ENCODE data around the gene ACOT11.

ACOT11 gene

DNA sequence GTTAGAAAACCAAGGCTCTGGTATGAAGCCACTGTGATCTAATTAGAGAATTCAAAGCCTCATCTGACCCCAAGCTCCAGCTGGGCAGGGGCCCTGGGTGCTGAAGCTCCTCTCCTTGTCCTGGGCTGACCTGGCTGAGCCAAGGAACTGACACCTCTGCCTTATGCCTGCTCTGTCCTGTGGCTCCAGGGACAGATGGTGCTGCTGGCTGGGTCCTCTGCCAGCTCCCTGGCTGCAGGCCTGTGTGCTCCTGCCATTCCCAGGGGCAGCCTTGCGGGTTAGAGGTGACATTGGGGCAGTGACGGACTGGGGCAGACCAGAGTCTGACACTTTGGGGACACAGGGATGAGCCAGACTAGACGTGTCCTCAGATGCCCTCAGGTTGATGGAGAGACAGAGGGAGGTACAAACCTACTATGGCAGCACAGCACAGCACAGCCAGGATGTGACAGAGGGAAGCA, 11.8 kb downstream of the ACOT11 start:
- no peak for DNase-seq (ENCODE audit: low read depth in 3 of 3, low spot score in 1 of 3)

DNA sequence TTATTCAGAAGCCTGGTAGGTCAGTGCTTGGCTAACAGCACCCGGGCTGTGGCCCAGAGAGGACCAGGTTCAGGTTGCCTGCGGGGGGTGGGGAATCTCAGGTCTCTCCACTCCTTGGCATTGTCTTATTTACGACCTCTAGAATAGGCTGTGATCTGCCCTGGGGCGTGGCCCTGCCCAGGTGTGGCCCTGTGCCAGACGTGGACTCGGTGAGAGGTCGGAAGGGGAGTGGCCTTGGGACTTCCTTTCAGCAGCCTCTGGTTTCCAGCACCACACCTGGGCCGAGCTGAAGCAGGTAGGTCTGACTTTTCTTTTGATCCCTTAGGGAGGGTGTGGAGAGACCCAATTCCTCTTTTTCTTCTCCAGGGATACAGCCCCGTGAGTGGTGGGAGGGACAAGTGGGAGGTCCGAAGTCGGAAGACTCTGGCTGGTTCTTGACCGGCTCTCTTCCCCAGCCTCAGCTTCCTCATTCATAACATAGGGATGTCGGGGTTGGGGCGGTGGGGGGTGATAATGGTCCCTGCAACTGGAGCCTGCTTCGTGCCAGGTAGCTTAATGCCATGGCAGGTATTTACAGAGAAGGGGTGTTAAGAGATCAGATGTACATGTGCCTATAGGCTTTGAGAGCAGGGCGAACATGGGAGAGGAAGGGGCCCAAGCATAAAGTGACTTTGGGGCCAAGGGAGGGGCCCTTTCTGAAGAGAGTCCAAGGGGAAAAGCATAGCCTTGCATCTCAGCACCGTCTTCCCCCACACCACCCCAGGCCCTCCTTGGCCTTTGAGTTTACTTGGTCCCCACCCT, 16.5 kb downstream of the ACOT11 start:
- no peak for DNase-seq (ENCODE audit: low read depth in 3 of 3, low spot score in 1 of 3)

DNA sequence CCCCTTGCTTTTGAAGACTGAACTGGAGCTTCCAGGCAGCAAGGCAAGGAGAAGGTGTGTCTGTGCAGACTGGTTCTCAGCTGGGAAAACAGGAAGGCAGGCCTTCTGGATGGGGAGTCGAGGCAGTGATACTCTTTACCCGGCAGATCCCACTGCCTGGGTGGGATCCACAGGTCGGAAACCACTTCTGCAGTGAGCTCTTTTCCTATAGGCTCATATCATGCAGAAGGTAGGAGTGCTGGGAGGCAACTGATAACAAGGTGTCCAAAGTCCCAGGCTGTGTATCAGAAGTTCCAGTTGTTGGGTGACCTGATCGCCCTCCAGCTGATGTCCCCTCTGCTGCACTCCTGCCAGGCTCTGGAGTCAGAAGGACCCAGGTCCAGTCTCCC, 17.1 kb downstream of the ACOT11 start:
- no peak for DNase-seq (ENCODE audit: low read depth in 3 of 3, low spot score in 1 of 3)

DNA sequence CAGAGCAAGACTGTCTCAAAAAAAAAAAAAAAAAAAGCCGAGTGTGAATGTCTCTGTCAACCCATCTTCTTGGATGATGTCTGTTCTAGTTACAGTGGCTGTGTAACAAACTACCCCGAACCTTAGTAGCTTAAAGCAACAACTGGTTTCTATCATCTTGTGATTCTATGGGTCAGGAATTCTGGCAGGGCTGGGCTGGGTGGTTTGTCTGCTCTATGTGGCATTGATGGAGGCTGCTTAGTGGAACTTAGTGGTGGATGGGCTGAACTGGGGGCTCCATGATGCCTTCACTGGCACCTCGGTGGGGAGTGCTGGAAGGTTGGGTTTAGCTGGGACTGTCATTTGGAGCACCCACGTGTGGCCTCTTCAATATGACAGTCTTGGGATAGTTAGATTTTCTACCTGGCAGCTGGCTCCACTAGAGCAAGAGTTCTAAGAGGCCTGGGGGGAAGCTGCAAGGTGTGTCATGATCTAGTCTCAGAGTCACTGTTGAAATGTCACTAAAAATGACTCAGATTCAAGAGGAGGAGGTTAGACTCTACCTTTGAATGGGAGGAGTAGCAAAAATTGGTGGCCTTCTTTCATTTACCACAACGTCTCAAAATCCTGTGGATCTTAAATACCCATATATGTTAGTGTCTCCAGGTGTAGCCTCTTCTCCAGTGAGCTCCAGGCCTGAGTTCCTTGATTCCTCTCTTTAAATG, 18.6 kb downstream of the ACOT11 start:
- no peak for DNase-seq (ENCODE audit: low read depth in 3 of 3, low spot score in 1 of 3)

DNA sequence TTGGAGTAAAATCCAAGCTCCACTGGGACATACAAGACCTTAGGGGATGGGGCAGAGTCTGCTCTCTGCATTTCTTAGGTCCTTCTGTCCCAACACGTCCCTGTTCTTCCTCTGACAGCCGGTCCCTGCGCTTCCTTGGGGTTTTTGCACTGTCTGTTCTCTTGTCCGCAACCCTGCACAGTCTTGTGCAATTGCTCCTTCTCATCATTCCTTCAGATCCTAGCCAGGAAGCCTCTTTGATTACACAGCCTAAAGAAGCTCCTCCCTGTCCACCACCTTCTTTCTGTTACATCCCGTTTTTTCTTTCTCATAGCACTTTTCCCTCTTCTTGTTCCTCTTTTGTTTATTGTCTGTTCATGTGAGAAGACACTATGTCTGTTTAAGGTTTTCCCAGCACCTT, 19.9 kb downstream of the ACOT11 start:
- no peak for DNase-seq (ENCODE audit: low read depth in 3 of 3, low spot score in 1 of 3)

DNA sequence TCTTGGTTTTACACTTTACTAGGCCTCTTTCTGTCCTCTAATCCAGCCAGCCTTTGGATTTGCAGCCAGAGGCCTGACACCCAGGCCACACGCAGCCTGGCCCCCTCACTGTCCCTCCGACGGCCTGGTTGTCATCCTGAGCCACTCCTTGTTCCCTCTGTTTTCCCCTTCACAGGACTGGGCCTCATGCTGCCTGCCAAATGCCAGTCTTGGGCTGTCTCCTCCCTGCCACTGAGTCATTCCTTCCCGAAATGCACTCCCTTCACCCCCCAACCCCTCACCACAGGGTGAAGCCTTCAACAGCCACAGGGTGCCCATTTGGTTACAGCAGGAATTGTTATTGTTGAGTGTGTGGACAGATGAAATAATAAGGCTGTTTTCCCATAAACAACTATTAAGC, 21.3 kb downstream of the ACOT11 start:
- DNase-seq (ENCODE audit: low read depth in 3 of 3, low spot score in 1 of 3) = no peak

DNA sequence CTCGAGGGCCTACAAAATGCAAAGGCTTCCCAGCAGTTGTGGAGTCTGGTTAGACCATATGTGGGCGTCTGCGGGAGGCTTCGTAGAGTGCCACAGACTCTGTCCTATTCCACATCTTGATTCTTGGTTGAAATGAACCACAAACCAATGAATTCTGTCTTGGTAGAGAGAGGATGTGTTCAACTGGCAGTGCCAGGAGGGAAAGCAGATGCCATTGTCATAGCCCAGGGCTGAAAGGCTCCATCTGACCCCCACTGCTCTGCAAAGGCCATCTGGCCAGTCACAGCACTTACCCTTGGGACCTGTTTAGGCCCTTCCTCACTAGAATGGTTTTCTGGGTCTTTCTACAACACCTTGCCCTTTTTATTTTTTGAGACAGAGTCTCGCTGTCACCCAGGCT, 22.1 kb downstream of the ACOT11 start:
- no peak for DNase-seq (ENCODE audit: low read depth in 3 of 3, low spot score in 1 of 3)

DNA sequence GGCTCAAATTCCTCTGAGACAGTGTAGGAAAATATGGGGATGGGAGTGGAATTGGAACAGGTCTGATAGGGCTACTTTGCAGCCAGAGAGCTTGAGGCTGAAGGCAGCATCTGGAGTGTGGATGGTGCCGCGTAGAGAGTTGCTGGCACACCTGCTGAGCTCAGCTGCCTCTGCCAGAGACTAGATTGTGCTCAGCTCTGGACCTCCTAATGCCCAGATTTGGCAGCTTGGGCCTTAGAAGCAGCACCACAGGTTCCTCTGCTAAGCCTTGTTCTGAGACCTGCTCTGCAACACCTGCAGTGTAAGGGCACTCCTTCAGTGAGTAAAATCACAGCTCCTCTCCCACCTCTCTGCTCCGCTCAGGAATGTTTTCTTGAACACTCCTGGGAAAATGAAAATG, 23.3 kb downstream of the ACOT11 start:
- no peak for DNase-seq (ENCODE audit: low read depth in 3 of 3, low spot score in 1 of 3)

DNA sequence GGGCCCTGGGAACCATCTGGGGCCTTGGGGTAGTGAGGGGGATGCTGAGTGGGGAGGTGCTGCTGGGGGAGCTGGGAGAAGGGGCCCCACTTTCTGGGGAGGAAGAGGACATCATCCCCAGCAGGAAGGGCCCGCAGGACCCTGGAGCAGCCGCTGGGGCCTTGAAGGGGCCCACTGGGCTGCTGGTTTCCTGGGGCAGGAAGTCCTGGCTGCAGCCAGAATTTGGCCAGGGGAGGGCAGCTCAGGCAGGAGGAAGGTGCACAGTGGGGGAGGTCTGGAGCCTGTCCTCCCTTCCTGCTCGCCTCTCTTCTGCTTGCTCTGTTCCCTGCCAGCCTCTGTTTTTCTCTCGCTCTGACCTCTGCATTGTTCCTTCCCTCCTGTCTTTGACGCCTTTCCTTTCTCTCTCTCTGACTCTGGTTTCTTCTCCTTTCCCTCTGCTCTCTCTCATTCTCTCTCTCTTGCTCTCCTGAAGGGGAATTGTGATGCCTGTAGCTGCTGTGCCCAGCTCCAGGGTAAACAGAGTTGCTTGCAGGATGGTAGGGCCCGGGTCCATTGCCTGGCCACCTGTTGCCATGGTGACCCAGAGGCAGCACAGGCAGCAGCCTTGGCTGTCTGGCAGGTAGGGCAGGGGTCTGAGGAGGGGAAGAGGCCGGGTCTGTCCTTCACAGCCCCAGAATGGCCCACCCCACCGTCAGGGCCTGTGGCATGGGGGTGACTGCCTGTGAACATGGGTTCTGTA, 23.9 kb downstream of the ACOT11 start:
- DNase-seq (ENCODE audit: low read depth in 3 of 3, low spot score in 1 of 3) = no peak

DNA sequence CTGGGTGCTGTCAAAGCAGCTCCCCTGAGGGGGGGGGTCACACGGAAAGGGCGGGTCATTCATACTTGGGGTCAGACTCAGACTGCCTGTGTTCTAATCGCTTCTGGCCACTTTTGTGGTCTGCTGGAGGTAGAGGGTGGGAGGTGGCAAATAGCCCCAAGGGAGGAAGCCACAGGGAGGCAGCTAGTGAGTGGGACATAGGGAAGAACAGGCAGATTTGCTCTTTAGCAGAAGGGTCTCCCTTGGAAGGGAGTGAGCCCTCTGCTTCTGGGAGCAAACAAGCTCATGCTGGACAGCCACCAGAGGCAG, 24.5 kb downstream of the ACOT11 start:
- DNase-seq (ENCODE audit: low read depth in 3 of 3, low spot score in 1 of 3) = no peak

DNA sequence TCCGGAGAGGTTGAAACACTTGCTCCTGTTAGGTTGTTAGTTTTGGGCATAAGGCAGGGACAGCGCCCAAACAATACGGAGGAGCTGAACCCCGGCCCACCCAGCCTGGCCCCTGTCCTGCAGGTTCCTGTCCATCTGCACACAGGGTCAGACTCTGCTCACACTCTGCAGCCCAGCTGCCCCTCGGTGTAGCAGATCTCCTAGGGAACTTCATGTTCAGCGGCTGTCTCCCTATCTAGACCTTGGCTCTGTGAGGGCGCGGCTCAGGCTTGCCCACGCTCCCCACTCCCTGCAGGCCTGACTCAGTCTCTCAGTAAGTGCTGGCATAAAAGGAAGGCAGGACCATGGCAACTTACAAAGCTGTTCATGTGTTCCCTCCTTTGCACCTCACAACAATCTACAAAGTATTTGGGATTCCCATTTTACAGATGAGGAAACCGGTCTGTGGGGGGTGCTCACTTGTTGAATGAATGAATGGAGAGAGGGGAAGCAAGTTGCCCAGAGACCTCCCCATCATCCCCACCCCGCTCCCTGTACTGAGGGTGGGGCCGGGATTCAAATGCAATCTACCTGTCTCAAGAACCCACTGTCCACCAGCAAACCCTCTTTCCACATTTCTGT, 26.2 kb downstream of the ACOT11 start:
- DNase-seq (ENCODE audit: low read depth in 3 of 3, low spot score in 1 of 3) = no peak

DNA sequence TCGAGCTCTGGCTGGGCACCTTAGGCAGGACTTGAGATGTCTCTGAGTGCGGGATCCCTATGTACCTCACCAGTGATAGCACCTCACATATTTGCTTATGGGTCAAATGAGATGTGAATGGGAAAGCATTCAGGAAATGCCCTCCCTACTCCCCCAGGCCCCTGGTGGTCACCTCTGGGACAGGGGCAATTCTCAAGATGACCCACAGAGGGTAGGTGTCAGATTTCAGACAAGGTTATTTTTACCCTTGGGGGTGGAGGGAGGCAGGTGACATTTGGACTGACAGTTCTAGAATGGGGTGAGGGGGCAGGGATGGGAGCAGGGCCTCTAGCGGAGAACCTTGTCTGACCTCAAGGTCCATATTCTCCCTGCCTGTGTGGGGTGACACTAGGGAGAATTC, 27.1 kb downstream of the ACOT11 start:
- no peak for DNase-seq (ENCODE audit: low read depth in 3 of 3, low spot score in 1 of 3)

DNA sequence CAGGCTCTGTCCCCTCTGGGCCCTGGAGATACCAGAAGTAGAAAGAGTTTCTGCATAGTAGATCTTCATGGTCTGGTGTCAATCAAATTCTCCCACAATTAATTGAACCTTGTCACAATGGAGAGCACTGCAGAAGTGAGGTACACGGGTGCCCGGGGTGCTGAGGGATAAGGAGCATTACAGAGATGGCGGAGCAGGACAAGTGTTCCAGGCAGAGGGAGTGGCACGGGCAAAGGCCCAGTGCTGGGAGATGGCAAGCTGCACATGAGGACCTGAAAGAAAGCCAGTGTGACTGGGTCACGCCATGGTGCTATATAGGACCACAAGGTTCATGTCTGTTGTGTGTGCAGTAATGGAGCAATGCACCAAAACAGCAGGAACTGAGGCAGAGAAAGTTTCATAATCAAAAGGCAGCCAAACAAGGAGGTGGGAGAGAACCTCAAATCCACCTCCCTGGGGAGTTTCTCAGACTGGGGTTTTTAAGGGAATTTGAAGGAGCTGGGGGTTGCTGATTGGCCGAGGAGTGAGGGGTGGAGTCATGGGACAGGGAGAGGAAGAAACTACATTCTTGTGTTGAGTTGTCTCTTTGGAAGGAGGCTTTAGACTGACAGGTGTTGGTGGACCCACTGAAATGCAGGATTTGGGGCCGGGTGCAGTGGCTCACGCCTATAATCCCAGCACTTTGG, 27.7 kb downstream of the ACOT11 start:
- no peak for DNase-seq (ENCODE audit: low read depth in 3 of 3, low spot score in 1 of 3)

DNA sequence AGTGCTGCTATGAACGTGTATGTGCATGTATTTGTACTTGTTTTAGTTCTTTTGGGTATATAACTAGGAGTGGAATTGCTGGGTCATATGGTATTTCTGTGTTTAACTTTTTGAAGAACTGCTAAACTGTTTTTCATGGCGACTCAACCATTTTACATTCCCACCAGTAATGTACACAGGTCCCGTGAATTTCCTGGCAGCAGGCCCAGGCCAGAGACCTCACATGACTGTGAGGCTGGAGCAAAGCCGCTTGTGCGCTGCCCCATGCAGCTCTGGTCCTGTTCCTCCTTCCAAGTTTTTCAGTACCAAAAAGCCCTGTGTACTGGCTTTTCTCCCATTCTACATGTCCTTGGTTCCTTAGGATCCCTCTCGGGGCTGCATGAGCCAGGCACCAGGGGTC, 29.6 kb downstream of the ACOT11 start:
- DNase-seq (ENCODE audit: low read depth in 3 of 3, low spot score in 1 of 3) = no peak

DNA sequence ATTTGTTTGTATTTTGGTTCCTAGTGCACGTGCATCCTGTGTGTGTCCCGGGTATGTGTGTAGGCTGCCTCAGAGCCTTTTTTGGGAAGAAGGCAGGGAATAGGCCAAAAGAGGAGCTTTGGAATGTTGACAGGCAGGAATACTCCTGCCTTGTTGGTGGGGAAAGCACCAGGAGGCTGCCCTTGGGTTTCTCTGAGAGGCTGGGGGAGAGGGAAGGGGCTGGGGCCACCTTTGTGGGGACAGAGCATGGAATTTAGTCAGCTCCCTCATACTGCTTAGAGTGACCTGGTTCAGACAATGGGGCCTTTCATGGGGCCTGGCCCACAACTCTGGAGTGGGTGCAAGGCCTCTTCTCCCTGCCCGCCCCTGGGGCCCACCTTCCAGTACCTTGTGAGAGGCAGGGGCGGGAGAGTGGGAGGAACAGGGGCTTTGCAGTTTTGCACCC, 31.3 kb downstream of the ACOT11 start:
- no peak for DNase-seq (ENCODE audit: low read depth in 3 of 3, low spot score in 1 of 3)

DNA sequence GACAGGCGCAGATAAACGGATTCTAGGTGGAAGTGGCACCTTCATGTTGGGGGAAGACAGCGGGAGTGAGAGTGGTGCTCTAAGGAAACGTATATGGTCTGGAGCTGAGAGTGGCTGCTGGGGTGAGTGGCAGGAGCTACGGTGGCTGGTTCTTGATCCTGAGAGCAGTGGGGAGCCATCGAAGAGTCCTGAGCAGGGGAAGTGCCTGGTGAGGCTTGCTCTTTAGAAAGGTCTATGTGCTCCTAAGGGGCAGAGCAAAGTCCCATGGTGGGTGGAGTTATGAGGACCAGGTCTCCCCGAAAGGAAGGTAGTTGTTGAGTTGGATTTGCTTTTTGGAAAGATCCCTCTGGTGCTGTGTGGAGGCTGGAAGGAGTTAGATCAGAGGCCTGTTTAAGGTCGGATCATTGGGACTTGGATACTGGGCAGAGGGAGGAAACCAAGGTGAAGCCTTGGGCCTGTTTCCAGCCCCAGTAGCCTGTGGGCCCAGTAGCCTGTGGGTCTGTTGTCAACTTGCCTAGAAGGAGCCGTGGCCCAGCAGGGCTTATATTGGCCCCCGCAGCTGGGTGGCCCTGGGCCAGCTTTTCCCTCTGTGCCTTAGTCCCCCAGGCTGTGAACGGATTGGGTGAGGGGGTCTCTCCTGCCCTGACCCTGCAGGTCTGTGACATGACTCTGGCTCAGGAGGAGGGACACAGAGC, 33.0 kb downstream of the ACOT11 start:
- DNase-seq (ENCODE audit: low read depth in 3 of 3, low spot score in 1 of 3) = no peak

DNA sequence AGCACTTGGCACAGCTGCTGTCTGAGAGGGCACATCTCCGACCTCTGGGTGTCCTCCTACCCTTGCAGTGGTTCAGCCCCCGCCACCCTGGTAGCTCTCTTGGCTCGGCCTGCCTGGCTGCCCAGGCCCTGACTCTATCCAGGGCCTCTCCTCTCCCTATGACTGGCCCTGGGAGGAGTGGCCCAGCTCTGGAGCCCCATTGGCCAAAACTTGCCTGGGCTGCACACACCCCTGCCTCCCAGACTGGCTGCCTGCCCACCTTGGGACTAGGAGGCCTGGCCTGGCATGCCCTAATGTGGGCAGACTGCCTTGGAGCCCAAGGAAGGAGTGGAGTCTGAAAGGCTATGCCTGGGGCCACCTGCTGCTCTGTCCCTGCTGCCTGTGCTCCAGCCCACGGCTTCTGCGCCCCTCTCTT, 33.6 kb downstream of the ACOT11 start:
- DNase-seq (ENCODE audit: low read depth in 3 of 3, low spot score in 1 of 3) = no peak

DNA sequence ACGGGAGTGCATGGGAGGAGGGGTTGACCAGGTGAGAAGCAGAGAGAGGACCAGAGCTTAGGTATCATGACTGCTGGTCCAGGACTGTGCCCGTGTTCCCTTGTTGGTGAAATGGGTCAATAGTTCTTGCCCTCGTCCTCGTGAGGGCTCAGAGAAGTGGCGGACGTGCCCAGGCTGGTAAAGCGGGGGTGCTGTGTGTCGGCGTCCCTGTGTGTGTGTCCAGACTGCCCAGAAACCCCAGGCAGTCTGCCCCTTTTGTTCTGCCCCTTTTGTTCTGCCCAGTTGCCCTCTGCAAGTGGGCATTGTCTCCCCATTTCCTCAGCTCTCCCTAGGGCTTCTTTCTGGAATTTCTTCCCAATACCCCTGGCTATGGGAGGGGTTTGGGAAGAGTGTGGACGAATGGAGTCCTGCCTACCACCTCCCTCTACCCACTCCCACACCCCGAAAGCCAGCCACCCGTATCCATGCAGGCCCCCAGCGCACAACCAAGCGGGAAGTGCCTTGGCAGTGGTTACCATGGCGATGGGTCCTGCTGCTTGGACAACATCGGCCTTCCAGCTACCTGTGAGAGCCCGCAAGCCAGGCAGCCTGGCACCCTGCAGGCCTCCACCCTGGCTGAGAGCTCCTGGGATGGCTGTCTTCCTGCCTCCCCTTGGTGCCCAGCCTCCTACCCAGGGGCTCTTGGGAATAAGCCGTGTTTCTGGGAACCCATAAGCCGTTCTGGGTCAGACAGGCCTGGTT, 34.7 kb downstream of the ACOT11 start:
- DNase-seq (ENCODE audit: low read depth in 3 of 3, low spot score in 1 of 3) = no peak

DNA sequence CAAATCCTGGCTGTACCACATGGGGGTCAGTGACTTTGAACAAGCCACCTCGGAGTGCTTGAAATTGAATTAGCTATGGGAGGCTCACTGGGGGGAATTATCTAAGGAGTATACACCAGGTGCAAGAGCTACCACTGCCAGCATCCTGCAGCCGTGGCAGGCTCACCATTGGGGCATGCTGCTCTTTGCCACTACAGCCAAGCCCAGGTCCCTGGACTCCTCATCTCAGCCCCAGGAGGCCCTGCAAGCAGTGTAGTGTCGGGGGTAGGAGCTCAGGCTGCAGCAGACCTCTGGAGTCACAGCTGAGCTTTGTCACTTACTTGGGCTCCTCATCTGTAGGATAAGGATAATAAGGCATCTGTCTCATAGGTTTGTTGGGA, 35.3 kb downstream of the ACOT11 start:
- DNase-seq (ENCODE audit: low read depth in 3 of 3, low spot score in 1 of 3) = no peak

DNA sequence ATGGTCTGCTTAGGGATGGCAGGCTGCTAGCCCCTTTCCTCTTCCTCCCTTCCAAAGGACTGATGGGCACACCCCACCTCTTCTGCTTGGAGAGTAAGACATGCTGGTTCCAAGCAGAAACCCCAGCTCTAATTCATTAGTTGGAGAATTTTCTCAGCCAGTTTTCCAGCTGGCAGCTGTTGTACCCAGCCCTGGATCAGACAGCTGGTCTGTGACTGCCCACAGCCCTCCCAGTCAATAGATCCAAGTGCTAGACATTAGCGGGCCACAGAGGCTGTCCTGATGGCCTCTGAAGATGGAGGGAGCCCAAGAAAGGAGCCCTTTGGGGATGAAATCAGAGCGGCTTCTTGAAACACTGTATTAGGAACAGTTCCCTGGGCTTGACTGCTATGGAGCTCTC, 35.8 kb downstream of the ACOT11 start:
- no peak for DNase-seq (ENCODE audit: low read depth in 3 of 3, low spot score in 1 of 3)
